ENCODE measurements around the gene PGBD5. TPM values are rescaled to one million over a fixed set of nuclear protein-coding genes. Genes with fewer than 3 reads are reported as not detected.

Gene PGBD5
- total and polyA plus RNA-seq, 2 of the 13 experiments (the other 11 are each of a cell fraction or from before 2014, with no cell fraction given) = 0.04 to 0.13 TPM

DNA sequence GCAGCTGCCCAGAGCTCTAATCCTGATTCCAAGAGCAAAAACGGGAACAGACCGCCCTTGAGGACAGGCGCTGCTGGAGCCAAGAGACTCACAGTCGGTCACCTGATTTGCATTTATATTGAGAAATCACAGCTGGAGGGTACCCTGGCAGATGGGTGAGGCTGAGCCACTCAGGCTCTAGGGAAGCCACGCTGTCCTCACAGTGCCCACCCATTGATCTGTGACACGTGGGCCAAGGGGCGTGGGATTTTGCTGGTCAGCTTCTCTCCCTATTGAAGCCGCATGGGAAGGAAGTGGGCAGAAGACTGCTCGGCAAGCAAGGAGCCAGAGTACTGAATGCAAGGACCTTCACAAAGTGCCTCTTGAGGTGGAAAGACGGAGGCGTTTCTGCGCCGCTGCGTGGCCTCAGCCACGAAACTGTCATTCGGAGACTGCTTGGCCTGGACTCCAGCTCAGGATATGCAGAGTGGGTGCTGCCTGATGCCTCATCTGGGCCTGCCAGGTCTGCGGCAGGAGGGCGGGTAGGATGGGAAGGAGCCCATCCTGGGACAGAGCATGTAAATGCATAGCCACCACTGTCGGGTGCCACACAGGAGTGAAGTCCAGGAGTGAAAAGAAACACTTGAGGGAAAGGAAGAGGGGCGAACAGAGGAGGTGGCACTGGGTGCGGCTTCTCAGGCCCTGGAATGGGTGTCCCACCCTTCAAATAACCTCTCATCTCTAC is 139.8 kb downstream of the PGBD5 start:
- Histone ChIP-seq H3K27me3 (ENCODE audit: control insufficient read depth in 1 of 2, insufficient read depth in 2 of 2, low read length in 2 of 2) (0 out of 5 replicates have a peak, but pooled peaks cover 0 to 1% of the 10 kb centered on the region in 2 experiments), H3K4me1 (ENCODE audit: insufficient read depth, low read length) (peaks cover 25% of the 10 kb centered on the region), H3K79me2 (ENCODE audit: insufficient read depth, low read length) (no peaks in the 10 kb centered on the region), H3K27ac (ENCODE audit: extremely low read length, insufficient read depth, low read length) (no peak overlapping the region), H3K9ac (ENCODE audit: insufficient read depth, low read depth, low read length) (no peak overlapping the region), H4K20me1 (ENCODE audit: insufficient read depth, low read length) (no peaks in the 10 kb centered on the region), H3K36me3 (replicated peaks in 1 of 2; ENCODE audit: control insufficient read depth in 1 of 2, insufficient read depth in 2 of 2, low read length in 2 of 2) (no peaks in the 10 kb centered on the region), H3K4me3 (replicated peaks in 1 of 3; ENCODE audit: insufficient read depth in 1 of 3, low read depth in 2 of 3, low read length in 3 of 3) (no peak overlapping the region), H2AFZ (ENCODE audit: low read length) (no peak overlapping the region), H3K4me2 (ENCODE audit: low read depth, low read length) (no peak overlapping the region), H3K9me3 (ENCODE audit: low read length) (no peaks in the 10 kb centered on the region)
- ChIA-PET CTCF (ENCODE audit: low intra/inter-chr PET ratio, low total read pairs) (no interaction called here), POLR2A (no interaction called here)
- TF ChIP-seq HNRNPK (IDR thresholded peaks at IDR 0.05; ENCODE audit: low read depth, low read length, poor library complexity, severe bottlenecking) = no peak
- TF ChIP-seq MAF1 (CRISPR knock-in tag; IDR thresholded peaks at IDR 0.05; ENCODE audit: borderline replicate concordance) = no peak
- no peak for TF ChIP-seq ATRX (CRISPR knock-in tag; IDR thresholded peaks at IDR 0.05; ENCODE audit: borderline replicate concordance)
- no peak for TF ChIP-seq MBD4 (IDR thresholded peaks at IDR 0.05; ENCODE audit: borderline replicate concordance, low read length)
- TF ChIP-seq THYN1 (CRISPR knock-in tag; IDR thresholded peaks at IDR 0.05; ENCODE audit: borderline replicate concordance, low read depth) = no peak
- no peak for TF ChIP-seq RBFOX2 (IDR thresholded peaks at IDR 0.05; ENCODE audit: low read depth, low read length)
- TF ChIP-seq HOXA9 (CRISPR knock-in tag; IDR thresholded peaks at IDR 0.05; ENCODE audit: borderline replicate concordance) = no peak
- TF ChIP-seq, protein P1, sequence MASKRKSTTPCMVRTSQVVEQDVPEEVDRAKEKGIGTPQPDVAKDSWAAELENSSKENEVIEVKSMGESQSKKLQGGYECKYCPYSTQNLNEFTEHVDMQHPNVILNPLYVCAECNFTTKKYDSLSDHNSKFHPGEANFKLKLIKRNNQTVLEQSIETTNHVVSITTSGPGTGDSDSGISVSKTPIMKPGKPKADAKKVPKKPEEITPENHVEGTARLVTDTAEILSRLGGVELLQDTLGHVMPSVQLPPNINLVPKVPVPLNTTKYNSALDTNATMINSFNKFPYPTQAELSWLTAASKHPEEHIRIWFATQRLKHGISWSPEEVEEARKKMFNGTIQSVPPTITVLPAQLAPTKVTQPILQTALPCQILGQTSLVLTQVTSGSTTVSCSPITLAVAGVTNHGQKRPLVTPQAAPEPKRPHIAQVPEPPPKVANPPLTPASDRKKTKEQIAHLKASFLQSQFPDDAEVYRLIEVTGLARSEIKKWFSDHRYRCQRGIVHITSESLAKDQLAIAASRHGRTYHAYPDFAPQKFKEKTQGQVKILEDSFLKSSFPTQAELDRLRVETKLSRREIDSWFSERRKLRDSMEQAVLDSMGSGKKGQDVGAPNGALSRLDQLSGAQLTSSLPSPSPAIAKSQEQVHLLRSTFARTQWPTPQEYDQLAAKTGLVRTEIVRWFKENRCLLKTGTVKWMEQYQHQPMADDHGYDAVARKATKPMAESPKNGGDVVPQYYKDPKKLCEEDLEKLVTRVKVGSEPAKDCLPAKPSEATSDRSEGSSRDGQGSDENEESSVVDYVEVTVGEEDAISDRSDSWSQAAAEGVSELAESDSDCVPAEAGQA (IDR thresholded peaks at IDR 0.05; ENCODE audit: low read depth) = no peak
- TF ChIP-seq, protein P1 (CRISPR knock-in tag; IDR thresholded peaks at IDR 0.05; ENCODE audit: borderline replicate concordance) = no peak
- TF ChIP-seq SRF (IDR thresholded peaks at IDR 0.05; ENCODE audit: low read depth, low read length) = no peak
- TF ChIP-seq ZNF598 (CRISPR knock-in tag; IDR thresholded peaks at IDR 0.05; ENCODE audit: borderline replicate concordance) = no peak
- BruUV-seq (replicated peaks) = no TSS peak
- in situ Hi-C loops (cut with HindIII; ENCODE audit: extremely low pct_ligation_motif_present, low pct_unique_long_range_greater_than_20kb) (no loop called here), intact Hi-C loops (cut with micrococcal nuclease; ENCODE audit: unreplicated experiment) (no loop called here)
- WGBS (ENCODE audit: low lambda C conversion rate) = 77% methylated on average over 17 of the region's 21 CpGs
- FAIRE-seq (no peak), ATAC-seq (no peak), DNase-seq (ENCODE audit: low spot score) (no peak)
